ENCODE measurements around the gene SFI1.

DNA sequence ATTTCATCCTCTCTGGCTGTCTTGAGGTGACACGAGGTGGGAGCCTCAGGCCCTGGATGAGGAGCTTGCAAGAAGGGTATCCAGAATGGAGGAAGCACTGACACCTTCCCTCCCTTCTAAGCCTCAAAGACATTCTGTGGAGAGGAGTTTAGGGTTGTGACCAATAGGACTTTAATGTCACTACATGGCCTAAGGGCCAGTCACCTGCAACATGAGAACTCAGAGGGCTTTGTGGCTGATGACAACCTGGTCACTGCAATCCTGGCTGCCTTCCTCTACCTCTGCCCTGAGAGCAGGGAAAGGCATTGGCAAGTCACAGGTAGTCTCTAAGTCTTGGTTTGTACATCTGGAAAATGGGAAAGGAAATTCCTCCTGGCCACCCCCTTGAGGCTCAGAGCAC lies 132.0 kb downstream of the SFI1 start:
- TF ChIP-seq, protein P1, sequence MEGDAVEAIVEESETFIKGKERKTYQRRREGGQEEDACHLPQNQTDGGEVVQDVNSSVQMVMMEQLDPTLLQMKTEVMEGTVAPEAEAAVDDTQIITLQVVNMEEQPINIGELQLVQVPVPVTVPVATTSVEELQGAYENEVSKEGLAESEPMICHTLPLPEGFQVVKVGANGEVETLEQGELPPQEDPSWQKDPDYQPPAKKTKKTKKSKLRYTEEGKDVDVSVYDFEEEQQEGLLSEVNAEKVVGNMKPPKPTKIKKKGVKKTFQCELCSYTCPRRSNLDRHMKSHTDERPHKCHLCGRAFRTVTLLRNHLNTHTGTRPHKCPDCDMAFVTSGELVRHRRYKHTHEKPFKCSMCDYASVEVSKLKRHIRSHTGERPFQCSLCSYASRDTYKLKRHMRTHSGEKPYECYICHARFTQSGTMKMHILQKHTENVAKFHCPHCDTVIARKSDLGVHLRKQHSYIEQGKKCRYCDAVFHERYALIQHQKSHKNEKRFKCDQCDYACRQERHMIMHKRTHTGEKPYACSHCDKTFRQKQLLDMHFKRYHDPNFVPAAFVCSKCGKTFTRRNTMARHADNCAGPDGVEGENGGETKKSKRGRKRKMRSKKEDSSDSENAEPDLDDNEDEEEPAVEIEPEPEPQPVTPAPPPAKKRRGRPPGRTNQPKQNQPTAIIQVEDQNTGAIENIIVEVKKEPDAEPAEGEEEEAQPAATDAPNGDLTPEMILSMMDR (IDR thresholded peaks at IDR 0.05; ENCODE audit: insufficient read depth, low read depth, low read length), result no peak
- TF ChIP-seq EZH2 (IDR thresholded peaks at IDR 0.05; ENCODE audit: insufficient read depth, low read length), result no peak
